Sigmoid colon (tissue), 4 donors: ENCODE measurements around the gene HDAC4.

Experiments used
- EP300 ChIP-seq, 4 donors: sonication (generic); formaldehyde crosslinking; IDR thresholded peaks; one replicate each; pipeline ENCODE4 v1.6.1; 2017; ENCODE audit warnings: antibody characterized with exemption in 4 of 4
- POLR2A ChIP-seq, 2 donors: fragments of 450-650 bp; IDR thresholded peaks; one replicate each; pipeline ENCODE4 v1.6.1; 2016; ENCODE audit warnings: antibody characterized with exemption in 2 of 2, mild to moderate bottlenecking in 2 of 2, moderate library complexity in 2 of 2
- TF ChIP-seq, protein P1 (sequence below), 4 experiments: fragments of 450-650 bp in 3 of 4; fragments of 200-600 bp in 1 of 4; IDR thresholded peaks; one replicate each; pipeline ENCODE4 v1.5.1; 2016 to 2019; ENCODE audit warnings: antibody characterized with exemption in 4 of 4, mild to moderate bottlenecking in 3 of 4, moderate library complexity in 2 of 4

DNA sequence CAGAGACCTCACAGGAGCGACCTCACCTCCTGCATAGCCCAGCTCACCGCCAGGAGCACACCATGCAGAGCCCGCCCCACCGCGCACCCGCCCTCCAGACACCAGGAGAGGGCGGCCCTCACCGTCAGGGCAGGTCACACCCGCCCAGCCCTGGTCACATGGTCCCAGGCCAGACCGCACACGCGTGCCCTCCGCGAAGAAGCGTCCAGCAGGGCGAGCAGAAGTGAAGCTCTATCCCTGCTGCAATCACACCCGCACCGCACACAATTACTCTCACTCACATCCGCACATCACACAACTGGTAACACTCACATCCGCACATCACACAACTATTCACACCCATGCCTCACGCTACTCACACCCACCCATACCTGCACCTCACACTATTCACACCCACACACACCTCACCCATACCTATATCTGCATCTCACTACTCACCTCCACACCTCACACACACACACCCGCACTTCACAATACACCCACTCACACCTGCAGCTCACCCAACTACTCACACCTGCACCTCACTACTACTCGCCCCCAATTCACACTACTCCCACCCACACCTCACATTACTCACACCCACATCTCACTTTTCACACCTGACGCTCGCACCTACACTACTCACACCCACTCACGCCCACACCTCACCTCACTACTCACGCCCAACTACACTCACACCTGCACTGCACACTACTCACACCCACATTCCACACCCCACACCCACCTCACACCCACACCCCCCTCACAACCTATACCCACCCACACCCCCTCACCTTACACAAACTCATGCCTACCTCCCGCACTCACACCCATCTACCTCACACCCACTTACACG lies 242.0 kb downstream of the HDAC4 start:
- TF ChIP-seq, protein P1, sequence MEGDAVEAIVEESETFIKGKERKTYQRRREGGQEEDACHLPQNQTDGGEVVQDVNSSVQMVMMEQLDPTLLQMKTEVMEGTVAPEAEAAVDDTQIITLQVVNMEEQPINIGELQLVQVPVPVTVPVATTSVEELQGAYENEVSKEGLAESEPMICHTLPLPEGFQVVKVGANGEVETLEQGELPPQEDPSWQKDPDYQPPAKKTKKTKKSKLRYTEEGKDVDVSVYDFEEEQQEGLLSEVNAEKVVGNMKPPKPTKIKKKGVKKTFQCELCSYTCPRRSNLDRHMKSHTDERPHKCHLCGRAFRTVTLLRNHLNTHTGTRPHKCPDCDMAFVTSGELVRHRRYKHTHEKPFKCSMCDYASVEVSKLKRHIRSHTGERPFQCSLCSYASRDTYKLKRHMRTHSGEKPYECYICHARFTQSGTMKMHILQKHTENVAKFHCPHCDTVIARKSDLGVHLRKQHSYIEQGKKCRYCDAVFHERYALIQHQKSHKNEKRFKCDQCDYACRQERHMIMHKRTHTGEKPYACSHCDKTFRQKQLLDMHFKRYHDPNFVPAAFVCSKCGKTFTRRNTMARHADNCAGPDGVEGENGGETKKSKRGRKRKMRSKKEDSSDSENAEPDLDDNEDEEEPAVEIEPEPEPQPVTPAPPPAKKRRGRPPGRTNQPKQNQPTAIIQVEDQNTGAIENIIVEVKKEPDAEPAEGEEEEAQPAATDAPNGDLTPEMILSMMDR (IDR thresholded peaks at IDR 0.05), result no peak
- TF ChIP-seq POLR2A (IDR thresholded peaks at IDR 0.05) (no peak), EP300 (IDR thresholded peaks at IDR 0.05) (no peak)
